Mucosa of descending colon (tissue), 3 donors: Measurements from ENCODE around the gene FCHSD2. TPM values are rescaled to one million over a fixed set of nuclear protein-coding genes. Genes with fewer than 3 reads are reported as not detected.

Experiments used
- ATAC-seq: fragments of 200-7000 bp; cut with Tn5 transposase; one replicate; pipeline ENCODE4 v1.9.1; 2020; ENCODE audit warnings: mild to moderate bottlenecking, moderate library complexity
- DNase-seq, 3 donors: peaks; one replicate each; pipeline ENCODE4 v3.0.0-alpha.2; 2020
- H3K36me3 ChIP-seq: fragments of 200-600 bp; one replicate; pipeline ENCODE4 v1.8.0; 2021; ENCODE audit warnings: low read depth, mild to moderate bottlenecking
- H3K4me1 ChIP-seq: fragments of 200-600 bp; one replicate; pipeline ENCODE4 v1.8.0; 2021; ENCODE audit warnings: low read depth, mild to moderate bottlenecking
- H3K4me3 ChIP-seq: fragments of 200-600 bp; one replicate; pipeline ENCODE4 v1.8.0; 2021; ENCODE audit warnings: mild to moderate bottlenecking
- H3K9me3 ChIP-seq: fragments of 200-600 bp; one replicate; pipeline ENCODE4 v1.8.0; 2021; ENCODE audit warnings: mild to moderate bottlenecking
- intact Hi-C, 2 donors: fragments of 100-400 bp; cut with DNase I in 1 of 2; cut with micrococcal nuclease in 1 of 2; formaldehyde crosslinking; loops; one replicate each; pipeline versions ENCODE4 v1.11.0 to v1.11.1; 2022; cut with DNase I, micrococcal nuclease
- total RNA-seq, 3 donors: library from RNA; stranded (reverse); fragmentation: NEBNext Ultra II Directional in 2 of 3; extraction: Animal tissue kit (Norgen Biotek cat#: 25700) in 2 of 3; gene quantifications; one replicate each; pipeline versions ENCODE4 v1.2.1 to v1.2.4, GENCODE V29; 2021 to 2023
- TF ChIP-seq, protein P1 (sequence below): fragments of 200-600 bp; IDR thresholded peaks from one replicate; pipeline ENCODE4 v1.8.0; 2022; ENCODE audit warnings: antibody characterized with exemption, mild to moderate bottlenecking
- donor health status: DM: no; HTN: no; CAD: no; lungs with moderate emphysema.
- donor health status: DM: no; HTN: no; CAD: no.
- donor health status: DM: no; HTN: yes; CAD: no.

FCHSD2 gene
- total RNA-seq, 3 donors from 2014 or later = 15.7 to 41.6 (median 21.6) TPM

GRCh38 chr11:72840780-72841179, 301.3 kb downstream of the FCHSD2 start:
- DNase-seq (no peak), ATAC-seq (no peak)
- intact Hi-C loops = no loop called here
- H3K4me1 ChIP-seq = no peaks in the 10 kb centered on the region
- TF ChIP-seq, protein P1, sequence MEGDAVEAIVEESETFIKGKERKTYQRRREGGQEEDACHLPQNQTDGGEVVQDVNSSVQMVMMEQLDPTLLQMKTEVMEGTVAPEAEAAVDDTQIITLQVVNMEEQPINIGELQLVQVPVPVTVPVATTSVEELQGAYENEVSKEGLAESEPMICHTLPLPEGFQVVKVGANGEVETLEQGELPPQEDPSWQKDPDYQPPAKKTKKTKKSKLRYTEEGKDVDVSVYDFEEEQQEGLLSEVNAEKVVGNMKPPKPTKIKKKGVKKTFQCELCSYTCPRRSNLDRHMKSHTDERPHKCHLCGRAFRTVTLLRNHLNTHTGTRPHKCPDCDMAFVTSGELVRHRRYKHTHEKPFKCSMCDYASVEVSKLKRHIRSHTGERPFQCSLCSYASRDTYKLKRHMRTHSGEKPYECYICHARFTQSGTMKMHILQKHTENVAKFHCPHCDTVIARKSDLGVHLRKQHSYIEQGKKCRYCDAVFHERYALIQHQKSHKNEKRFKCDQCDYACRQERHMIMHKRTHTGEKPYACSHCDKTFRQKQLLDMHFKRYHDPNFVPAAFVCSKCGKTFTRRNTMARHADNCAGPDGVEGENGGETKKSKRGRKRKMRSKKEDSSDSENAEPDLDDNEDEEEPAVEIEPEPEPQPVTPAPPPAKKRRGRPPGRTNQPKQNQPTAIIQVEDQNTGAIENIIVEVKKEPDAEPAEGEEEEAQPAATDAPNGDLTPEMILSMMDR = no peak
- H3K4me3 ChIP-seq = no peak overlapping the region
- no peaks in the 10 kb centered on the region for H3K36me3 ChIP-seq
- no peaks in the 10 kb centered on the region for H3K9me3 ChIP-seq

- ATAC-seq = no peak
- no peaks in the 10 kb centered on the region for H3K9me3 ChIP-seq
These were observed 303.3 kb downstream of the FCHSD2 start for GRCh38 chr11:72838691-72839305.

DNA sequence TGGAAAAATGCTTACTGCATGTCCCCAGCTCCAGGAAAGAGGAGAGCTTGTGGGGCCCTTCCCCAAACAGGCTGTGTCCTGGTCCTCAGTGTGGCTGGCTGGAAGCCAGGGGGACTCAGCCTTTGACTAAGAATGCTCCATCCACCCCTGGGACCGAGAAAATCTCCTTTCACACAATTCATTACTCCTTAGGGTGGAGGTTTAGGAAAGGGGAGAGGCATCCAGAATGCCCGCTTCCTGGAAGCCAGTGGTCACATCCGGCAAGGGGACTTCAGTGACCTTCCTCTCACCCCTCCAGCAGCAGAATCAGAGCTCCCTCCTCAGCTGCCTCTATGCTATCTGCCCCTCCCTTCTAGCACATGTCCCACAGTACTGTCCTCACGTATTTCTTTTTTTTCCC, 306.0 kb downstream of the FCHSD2 start:
- H3K36me3 ChIP-seq = no peaks in the 10 kb centered on the region
- intact Hi-C loops = no loop called here
- H3K4me1 ChIP-seq = peaks cover 5% of the 10 kb centered on the region
- TF ChIP-seq, protein P1 = no peak
- no peaks in the 10 kb centered on the region for H3K9me3 ChIP-seq
- DNase-seq = no peak
- no peak overlapping the region for H3K4me3 ChIP-seq
- ATAC-seq = no peak

More at GRCh38 chr11:72838691-72839305, 303.3 kb downstream of the FCHSD2 start:
- no peak for DNase-seq
- Histone ChIP-seq H3K4me1 (no peaks in the 10 kb centered on the region), H3K36me3 (no peaks in the 10 kb centered on the region), H3K4me3 (no peak overlapping the region)
- intact Hi-C loops = no loop called here
- TF ChIP-seq, protein P1 = no peak

DNA sequence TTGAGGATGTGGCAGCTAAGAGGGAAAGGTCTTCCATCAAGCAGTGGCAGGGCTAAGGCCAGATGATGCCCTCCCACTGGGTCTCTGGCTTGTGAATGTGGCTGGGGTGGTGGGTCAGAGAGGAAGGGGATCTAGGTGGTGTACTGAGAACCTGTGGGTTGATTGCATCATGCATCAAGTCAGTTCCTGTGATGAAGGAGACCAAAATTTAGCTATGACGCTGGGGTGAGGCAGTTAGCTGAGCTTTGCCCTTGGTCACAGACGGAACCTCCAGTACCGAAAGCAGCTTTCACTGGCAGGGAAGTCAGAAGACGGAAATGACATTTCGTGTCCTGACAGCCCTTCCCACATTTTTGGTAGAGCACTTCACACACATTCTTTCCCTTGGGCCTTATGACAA, 307.2 kb downstream of the FCHSD2 start:
- H3K36me3 ChIP-seq = no peaks in the 10 kb centered on the region
- intact Hi-C loops = loop anchor here in 1 of 2 donors (5.0 kb wide), 1 partner anchor 347 kb away; no protein-coding TSS in a partner anchor

GRCh38 chr11:72833811-72834493, 308.2 kb downstream of the FCHSD2 start:
- Histone ChIP-seq H3K4me1 (peaks cover 5% of the 10 kb centered on the region), H3K4me3 (no peak overlapping the region), H3K9me3 (no peaks in the 10 kb centered on the region), H3K36me3 (no peaks in the 10 kb centered on the region)
- intact Hi-C loops = loop anchor here in 1 of 2 donors (5.0 kb wide), 1 partner anchor 348 kb away; no protein-coding TSS in a partner anchor
- TF ChIP-seq, protein P1 = no peak
- DNase-seq (no peak), ATAC-seq (no peak)

More for the DNA sequence above, 307.2 kb downstream of the FCHSD2 start:
- Histone ChIP-seq H3K9me3 (no peaks in the 10 kb centered on the region), H3K4me3 (no peak overlapping the region), H3K4me1 (peaks cover 5% of the 10 kb centered on the region)
- DNase-seq = no peak
- TF ChIP-seq, protein P1 = no peak
- ATAC-seq = no peak
